Stimulated activated CD8-positive, alpha-beta memory T cell treated with anti-CD3 and anti-CD28 coated beads, Interleukin-12 subunit alpha, Interleukin-12 subunit beta, amount 100 ng/mL, for 24 hours (primary cell): ENCODE results near the gene C15orf62.
A peak's percentile ranks its signal among the peaks of the same experiment; 100 is the strongest.

Experiments used
- DNase-seq: peaks from one replicate; pipeline ENCODE4 v3.0.0-alpha.2; 2020; ENCODE audit errors: extremely low read depth

Gene C15orf62

DNA sequence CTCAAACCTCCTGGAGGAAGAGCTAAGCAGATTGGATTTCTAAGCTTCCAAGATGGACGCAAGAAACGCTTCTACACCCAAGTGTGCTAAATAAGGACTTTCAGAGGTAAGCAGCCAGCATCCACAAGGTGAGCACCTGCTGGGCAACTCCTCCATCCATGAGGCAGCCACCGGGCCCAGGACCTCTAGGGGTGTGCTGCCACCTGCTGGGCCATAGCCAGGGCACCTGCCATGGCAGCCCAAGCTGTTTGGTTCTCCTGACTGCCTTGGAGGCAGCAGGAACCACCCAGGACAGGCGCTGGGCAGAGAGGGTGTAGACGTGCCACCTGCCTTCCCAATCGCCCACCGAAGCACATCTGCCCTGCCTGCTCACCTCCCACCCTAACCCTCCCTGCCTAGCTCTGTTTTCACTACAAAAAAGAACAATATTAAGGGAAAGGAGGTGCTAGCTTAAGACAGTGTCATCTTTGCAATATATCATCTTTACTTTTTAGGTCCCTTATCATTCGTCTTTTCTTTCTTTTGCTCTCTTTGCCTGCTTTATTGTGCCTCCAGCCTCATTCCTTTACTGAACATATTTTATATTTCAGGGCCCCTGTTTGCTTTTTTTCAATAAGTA lies 12.9 kb downstream of the C15orf62 start:
- DNase-seq, result no peak

DNA sequence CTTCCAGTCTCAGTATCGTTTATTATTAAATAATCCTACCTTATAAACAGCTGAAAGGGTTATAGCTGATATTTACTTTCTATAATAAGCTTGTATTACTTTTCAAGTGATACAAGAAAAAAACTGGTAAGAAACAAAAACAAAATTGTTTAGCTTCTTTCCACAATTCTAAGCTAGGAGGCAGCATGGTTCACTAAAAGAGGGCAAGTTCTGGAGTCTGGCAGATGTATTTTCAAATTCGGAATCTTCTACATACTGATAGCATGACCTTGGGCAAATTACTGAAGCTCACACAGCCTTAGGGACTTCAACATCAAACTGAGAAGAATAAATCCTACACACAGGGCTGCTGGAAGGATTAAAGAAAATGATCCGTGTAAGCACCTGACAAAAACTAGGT lies 15.4 kb downstream of the C15orf62 start:
- DNase-seq, result no peak

DNA sequence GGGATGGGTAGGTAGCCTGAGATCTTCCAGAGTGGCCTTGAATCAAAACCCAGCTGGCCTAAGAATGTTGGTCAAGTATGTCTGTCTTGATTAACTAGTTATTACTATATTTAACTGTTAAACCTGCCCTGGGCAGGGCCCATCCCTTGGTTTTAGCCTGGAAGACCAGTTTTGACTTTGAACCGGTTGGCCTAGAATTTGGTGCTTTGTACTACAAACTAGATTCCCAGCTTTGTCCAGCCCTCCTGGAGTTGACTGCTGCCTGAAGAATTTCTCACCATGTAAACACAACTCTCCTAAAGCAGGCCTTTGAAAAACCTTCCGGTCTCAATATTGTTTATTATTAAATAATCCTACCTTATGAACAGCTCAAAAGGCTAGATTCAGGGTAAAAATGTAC lies 16.0 kb downstream of the C15orf62 start:
- no peak for DNase-seq

DNA sequence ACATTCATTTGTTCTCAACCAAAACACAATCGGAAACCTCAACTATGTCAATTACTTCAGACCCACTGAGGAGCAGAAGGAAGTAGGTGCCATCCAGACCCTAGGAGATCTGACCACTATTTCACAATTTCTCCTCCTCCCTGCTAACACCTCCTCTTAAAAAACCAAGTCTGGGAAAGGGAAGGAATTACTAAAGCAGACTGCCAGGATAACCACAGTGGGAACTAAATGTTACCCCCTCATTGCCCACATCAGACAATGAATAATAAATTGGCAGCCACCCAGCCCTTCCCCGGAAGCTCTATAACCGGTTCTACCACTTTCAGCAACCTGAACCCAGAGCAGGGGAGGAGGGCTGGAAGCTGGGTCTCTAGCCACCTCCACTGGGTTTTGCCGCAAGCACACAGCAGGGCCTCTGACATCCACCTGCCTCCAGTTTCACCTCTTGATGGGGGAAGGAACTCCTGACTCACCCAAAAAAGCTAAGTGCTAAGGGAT lies 17.6 kb downstream of the C15orf62 start:
- DNase-seq, result no peak

DNA sequence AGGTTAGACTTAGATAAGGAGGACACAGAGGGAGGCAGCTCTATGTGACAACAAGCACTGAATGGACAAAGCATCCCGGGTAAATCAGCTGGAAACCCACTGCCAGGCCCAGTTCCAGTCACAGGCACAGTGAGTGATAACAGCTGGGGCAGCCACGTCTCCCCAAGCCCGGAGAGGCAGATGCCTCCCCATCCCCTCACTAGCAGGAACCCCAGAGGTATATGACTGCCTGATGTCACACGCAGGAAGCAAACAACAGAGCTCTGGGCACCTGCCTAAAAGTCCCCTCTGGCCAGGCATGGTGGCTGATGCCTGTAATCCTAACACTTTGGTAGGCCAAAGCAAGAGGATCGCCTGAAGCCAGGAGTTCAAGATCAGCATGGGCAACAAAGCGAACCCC lies 18.2 kb downstream of the C15orf62 start:
- DNase-seq, result no peak

DNA sequence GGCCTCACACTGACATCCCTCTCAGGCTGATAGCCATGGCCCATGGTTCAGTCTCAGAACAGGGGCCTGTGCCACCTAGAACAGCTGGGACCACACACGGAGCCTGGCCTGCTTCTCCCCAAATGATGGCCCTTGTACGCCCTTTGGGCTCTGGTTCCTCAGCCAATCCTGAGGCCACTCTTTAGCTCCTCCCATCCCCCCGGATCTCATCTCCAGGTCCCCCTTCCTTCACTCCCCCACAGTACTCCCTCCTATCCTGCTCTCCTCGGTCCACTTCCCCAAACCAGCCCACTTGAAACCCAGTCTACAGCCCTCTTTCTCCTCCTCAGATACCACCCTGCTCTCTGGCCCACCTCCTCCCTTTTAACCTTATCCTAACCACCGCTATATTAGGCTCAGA lies 19.3 kb downstream of the C15orf62 start:
- no peak for DNase-seq

DNA sequence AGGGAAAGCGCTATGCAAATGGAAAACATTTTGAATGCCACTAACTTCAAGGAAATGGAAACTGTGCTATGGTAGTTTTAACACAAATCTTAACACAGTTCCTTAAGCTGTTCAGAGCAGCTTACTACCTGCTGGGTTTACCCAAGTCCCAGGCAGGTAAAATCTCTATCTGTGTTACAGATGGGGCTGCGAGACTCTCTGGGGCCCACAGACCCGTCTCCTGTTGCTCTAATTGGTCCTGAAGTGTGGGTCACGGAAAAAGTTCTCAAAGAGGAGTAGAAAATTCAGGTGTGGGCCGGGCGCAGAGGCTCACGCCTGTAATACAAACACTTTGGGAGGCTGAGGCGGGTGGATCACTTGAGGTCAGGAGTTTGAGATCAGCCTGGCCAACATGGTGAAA lies 20.2 kb downstream of the C15orf62 start:
- DNase-seq, result no peak

DNA sequence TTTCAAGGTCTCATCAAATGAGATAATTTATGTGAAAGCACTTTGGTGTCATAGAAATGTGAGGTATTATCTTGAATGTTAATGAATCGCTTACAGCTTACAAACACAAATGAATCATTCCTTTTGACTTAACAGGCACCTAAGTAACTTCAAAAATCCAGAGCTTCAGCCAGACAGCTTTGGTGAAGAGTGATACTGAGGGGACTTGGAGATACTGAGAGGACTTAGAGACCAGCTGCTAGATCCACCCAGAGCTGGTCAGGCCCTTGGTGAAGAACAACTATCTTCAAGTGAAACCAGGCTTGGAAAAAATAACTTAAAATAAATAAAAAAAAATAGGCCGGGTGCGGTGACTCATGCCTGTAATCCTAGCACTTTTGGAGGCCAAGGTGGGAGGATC lies 20.9 kb downstream of the C15orf62 start:
- no peak for DNase-seq

DNA sequence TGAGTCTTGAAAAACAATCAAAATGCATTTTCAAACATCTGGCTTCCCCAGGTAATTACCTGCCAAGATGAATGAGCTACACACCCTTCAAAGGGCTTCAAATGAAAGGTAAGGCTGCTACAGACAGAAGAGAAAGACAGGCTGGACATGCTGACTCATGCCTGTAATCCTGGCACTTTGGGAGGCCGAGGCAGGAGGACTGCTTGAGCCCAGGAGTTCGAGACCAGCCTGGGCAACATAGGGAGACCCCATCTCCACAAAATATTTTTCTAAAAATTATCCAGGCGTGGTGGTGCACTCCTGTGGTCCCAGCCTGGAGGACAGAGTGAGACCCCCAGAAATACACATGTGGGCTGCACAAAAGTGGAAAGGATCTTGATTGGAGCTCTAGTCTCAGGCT lies 22.6 kb downstream of the C15orf62 start:
- DNase-seq, result no peak

DNA sequence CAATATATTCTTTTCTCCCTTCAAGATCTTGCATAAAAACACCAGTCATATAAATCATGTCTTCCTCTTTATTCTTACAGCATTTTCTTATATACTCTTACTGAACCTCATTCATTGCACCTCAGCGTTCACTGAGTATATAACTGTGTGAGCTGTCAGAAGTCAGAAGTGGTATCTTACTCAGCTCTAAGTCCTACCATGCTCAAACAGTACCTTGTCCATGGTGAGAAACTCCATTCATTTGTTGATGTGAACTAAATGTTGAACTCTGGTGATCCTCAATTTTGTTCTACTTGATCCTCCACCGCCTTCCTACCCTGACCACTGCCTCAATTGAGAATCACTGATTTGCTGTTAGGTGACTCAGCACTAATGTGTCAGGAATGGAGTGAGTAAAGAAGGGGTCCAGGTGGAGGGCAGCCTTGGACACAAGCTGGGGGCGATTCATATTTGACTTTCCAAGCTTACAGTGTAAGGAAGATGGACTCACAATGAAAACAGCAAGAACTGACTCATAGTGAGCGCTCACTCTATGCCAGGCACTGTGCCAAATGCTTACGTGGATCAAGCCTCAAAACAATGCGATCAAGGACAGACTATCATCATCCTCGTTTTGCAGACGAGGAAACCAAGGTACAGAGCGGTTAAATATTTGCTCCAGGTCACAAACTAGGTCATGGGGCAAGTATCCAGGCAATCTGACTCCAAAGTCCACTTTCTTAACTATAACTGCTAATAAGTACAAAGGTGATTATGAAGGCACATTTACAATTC lies 23.6 kb downstream of the C15orf62 start:
- DNase-seq, result no peak

DNA sequence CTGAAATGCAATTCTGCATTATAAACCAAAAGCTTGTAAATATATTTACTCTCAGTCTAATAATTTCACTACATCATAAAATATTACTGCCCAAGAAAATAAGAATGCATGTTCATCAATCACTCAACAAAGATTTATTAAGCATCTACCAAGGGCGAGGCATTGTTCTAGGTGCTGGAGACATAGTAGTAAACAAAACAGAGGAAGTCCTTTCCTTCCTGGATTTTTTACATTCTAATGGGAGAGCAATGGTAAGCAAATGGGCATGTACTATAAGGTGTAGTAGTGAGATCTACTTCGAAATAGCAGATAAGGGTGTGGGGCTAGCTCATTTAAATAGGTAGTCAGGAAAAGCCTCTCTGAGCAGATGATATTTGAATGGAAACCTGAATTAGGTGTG lies 26.3 kb downstream of the C15orf62 start:
- DNase-seq, result no peak

DNA sequence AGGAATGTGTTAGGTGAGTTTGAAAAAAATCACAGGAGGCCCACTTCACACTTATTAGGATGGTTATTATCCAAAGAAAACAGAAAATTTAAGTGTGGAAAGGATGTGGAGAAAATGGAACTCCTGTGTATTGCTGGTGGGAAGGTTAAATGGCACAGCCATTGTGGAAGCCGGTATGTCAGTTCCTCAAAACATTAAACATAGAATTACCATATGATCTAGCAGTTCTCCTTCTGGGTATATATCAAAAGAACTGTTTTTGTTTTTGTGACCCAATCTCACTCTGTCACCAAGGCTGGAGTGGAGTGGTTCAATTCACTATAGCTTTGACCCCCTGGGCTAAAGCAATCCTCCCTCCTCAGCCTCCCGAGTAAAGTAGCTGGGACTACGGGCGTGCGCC lies 26.7 kb downstream of the C15orf62 start:
- DNase-seq, result no peak

DNA sequence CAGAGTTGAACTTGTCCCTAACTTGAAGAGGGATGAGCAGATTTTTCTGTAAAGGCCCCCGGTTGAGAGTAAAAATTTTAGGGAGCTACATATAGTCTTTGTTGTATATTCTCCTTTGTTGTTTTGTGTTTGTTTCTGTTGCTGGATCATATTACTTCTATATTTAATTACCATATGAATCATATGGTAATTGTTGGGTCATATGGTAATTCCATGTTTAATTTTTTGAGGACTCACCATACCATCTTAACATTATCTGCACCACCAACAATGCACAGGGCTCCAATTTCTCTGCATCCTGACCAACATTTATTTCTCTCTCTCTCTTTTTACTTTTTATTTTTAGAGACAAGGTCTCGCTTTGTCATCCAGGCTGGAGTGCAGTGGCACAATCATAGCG lies 29.7 kb downstream of the C15orf62 start:
- DNase-seq, result no peak

DNA sequence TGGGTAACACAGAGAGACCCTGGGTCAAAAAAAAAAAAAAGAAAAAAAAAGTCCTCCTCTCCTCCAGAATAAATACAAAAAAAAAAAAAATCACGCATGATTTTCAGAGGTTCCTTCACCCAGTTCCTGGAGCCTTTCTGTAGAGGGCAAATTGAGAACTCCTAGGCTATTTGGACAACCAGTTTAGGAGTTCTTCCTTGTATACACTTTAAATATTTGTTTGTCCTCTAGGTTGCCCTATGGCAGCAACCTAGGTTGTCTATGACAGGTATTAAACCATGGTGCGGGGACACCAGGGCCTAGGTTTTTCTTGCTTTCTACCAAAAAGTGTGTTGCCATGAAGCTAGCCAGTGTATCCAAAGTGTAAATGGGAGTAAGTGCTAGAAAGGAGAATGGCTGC lies 33.3 kb downstream of the C15orf62 start:
- no peak for DNase-seq

DNA sequence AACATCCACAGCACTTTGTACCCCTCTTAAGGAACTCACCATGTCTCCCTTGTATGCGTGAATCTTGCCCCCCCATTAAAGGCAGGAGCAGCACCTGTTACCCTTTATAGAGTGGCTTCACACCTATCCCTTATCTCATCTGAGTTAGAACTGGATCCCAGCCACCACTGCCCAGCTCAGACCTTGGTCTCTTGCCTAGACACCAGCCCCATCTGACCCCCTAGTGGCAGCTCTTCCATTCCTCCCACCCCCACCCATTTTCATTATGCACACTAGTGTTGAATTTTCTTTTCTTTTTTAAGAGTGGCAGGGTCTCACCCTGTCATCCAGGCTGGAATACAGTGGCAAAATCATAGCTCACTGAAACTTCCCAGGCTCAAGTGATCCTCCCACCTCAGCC lies 33.9 kb downstream of the C15orf62 start:
- no peak for DNase-seq

DNA sequence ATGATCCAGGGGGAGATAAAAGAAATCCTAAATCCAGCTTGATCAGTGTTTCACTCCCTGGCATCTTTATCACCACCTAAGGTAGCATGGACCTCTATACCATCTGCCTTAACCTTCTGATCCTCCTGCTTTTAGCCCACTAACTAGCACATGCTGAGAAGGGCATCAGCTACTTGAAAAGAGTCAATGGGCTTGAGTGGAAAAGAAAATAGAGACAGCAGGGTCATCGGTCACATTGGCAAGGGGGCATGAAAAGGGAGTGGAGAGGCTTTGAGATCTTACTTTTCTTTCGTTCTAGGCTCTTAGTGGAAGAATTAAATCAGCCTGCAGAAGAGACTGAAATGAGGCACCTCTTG lies 36.9 kb downstream of the C15orf62 start:
- no peak for DNase-seq

DNA sequence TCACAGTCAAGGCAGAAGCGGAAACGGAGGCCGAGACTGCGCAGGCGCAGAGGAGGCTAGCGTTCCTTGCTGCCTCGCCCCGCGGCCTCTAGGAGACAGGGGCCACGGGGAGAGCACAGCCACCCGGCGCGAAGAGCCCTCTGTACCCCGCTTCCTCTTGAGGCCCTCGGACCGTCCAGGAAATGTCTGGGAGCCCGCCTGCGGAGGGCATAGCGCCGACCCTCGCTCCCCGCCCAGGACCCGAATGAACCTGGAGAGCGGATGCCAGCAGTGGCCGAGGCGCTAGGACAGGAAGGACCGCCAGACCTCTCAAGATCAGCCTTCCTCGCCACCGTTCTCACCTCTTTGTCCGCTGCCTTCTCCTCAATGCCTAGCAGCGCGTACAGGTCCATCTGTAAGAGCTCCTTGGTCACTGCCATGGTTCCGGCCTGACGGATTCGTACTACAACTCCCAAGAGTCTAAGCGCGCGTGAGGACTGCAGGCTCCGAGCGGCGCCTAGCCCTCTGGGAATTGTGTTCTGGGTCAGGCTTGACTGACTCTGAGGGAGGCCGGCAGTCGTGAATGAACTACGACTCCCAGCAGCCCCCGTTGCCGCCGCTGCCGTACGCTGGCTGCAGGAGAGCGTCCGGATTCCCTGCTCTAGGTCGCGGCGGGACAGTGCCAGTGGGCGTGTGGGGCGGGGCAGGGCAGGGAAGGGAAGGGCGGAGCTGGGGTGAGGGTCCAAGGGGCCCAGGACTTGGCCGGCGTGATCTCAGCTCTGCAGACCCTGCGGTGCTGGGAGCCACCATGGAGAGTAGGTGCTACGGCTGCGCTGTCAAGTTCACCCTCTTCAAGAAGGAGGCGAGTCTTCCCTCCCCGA lies 37.5 kb downstream of the C15orf62 start, which contains the start of the genes DNAJC17 and ZFYVE19:
Gene DNAJC17 (minus strand): TSS at position 446 of the 860 bp plus-strand sequence. CDS start 27 bp downstream, at position 419.
Gene ZFYVE19 (plus strand): TSS at position 62 of the 860 bp plus-strand sequence. CDS start 501 bp downstream, at position 563.
- DNase-seq, result peak; percentile 84

DNA sequence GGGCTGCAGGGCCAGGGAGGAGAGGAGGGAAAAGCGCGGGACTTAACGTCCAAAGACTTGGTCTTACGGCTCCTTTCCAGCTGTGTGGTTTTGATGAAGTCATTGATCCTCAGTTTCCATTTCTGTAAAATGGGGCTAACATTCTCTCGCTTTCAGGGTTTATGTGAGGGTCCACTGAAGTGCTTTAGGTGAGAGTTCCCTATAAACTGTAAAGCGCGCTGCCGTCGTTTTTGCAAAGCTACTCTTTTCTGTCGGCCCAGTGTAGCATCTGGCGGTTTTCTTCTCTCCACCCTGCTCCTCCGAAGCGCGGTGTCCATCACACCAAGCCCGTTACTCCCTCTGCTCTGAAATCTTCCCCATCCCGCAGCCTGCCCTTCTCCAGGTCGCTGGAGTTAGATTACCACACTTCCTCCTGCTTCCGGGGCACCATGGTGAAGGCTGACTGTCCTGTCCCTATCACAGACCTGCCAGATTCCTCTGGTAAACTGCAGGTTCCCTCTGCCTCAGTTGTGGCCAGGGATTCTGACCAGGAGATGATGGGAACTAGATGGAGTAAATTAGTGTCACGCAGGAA lies 38.2 kb downstream of the C15orf62 start:
- no peak for DNase-seq

DNA sequence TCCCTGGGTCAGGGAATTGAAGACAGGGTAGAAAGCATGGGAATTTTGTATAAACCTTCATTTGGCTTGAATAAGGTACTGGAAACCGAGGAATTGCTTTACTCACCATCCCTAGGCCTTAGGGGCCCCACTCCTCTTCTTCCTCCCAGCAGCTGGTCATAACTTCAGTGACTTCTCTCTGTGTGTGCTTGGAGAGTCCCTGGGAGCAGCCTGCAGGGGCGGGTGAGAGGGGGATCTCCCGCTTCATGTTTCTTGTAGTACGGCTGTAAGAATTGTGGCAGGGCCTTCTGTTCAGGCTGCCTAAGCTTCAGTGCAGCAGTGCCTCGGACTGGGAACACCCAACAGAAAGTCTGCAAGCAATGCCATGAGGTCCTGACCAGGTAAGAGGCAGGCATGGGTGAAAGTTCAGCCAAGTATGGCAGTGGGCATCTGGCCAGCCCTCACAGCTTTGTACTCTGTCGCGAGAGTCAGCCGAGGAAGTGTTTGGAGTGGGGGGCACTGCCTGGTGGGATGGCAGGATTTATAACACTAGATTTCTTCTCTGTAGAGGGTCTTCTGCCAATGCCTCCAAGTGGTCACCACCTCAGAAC lies 39.2 kb downstream of the C15orf62 start:
- no peak for DNase-seq

DNA sequence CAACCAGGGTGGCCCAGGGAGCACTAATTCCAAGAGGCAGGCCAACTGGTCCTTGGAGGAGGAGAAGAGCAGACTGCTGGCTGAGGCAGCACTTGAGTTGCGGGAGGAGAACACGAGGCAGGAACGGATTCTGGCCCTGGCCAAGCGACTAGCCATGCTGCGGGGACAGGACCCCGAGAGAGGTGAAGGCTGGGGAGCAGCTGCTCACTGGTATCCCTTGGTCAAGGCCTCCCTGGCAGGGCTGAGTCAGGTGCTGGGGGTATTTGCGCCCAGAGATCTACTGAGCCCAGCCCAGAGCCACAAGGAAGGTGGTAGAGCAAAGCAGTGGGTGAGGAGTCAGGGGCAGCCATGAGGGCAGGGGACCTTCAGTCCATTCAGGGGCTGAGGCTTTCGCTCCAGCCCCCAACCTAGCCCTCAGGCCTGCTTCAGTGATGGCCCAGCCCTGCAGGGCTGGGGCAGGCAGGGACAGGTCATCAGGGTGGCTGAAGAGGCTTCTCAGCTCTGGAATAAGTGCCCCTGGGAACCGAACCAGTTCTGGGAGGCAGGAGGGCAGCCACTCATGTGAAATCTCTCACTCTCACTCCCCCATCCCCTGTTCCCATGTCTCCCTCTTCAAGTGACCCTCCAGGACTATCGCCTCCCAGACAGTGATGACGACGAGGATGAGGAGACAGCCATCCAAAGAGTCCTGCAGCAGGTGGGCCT lies 43.1 kb downstream of the C15orf62 start:
- DNase-seq, result no peak
